GM04503 (cell line): ENCODE results near the gene NFX1.
A peak's percentile ranks its signal among the peaks of the same experiment; 100 is the strongest.
"Not testable (repeated sequence)": the region's sequence is repeated elsewhere in the genome, so short reads cannot be mapped to it uniquely, and the experiment has no call there.

Experiments used
- DNase-seq: peaks from one replicate; pipeline ENCODE4 v3.0.0-alpha.2; 2012; ENCODE audit warnings: low read depth

Gene NFX1

GRCh38 chr9:33388110-33388994, 98.0 kb downstream of the NFX1 start:
- DNase-seq = no peak

- peak; percentile 92 for DNase-seq
These were observed 100.9 kb downstream of the NFX1 start for GRCh38 chr9:33391111-33391771.

GRCh38 chr9:33392591-33393021, 102.3 kb downstream of the NFX1 start:
- not testable (repeated sequence) for DNase-seq

DNA sequence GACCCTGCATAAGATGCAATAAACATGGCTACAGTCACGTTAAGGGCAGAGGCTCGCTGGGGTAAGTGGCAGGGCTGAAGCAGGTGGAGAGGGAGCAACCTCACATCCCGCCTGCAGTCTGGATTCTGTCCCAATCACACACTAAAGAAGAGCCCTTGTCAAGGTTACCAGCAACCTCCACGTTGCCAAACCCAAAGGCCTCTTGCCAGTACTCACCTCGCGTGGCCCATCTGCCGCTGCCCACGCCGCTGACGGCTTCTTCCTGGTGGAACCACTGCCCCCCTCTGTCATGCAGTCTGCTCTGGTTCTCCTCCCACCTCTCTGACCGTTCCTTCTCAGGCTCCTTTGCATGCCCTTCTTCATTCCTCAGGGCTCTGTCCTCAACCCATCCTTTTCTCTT, 103.3 kb downstream of the NFX1 start:
- DNase-seq = no peak

GRCh38 chr9:33393986-33394385, 103.7 kb downstream of the NFX1 start:
- DNase-seq = not testable (repeated sequence)

DNA sequence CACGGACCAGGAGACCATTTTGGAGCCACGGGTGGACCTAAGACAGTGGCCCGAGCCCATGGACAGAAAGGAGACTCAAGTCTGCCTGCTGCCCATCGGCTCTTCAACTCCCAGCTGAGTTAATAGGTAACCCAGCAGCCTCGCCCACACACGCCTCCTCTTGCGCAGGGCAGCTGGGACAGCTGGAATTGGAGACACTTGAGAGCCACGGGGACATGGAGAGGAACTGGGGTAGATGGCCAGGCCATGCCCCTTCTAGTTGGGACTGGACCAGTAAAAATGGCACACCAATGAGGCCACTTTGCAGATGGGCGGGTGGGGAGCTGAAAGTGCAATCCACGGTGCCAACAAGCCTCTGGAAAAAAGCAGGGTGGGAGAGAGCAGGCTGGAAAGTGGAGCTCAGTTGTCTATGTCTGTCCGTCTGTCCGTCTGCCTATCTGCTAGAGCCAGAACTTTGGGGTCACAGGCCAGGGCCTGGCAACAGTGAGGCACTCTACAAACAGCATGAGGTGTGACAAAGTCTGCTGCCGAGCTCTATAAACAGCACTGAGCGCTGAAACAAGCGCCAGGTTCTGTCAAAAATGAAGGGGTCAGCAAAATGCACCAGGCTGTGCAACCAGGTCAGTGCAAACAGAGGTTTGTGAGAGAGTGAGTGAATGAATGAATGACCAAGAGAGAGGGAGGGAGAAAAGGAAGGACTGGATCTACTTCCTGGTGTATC, 105.0 kb downstream of the NFX1 start:
- DNase-seq = not testable (repeated sequence)

- not testable (repeated sequence) for DNase-seq
These were observed 107.5 kb downstream of the NFX1 start for GRCh38 chr9:33397801-33398200.

DNA sequence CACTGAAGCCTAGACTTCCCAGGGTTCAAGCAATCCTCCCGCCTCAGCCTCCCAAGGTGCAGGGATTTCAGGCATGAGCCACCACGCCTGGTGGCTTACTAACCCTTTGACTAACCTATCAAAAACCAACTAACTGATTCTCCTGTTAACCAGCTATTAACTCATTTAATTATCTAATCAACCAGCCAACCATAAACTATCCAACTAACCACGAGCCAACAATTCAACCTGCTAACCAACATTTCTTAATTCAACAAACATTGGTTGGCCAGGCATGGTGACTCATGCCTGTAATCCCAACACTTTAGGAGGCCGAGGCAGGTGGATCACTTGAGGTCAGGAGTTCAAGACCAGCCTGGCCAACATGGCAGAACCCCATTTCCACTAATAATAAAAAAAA, 108.7 kb downstream of the NFX1 start:
- DNase-seq = not testable (repeated sequence)

DNA sequence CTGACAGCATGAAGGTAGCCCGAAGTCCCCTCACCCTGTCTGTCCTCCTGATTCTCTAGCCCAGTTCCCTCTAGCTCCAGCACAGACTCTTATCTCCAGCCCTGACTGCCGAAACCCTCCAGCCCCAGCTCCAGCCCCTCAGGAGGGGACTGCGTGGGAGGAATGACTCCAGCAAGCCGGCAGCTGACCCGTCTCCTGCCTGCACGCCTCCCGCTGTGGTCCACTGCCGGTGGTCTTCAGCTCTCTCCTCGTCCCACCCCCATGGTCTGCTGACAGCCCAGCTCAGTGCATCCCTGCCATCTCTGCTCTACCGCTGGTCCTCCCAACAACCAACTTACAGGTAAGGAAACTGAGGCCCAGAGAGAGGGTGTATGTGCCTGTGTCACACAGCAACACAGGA, 111.5 kb downstream of the NFX1 start:
- DNase-seq = not testable (repeated sequence)

DNA sequence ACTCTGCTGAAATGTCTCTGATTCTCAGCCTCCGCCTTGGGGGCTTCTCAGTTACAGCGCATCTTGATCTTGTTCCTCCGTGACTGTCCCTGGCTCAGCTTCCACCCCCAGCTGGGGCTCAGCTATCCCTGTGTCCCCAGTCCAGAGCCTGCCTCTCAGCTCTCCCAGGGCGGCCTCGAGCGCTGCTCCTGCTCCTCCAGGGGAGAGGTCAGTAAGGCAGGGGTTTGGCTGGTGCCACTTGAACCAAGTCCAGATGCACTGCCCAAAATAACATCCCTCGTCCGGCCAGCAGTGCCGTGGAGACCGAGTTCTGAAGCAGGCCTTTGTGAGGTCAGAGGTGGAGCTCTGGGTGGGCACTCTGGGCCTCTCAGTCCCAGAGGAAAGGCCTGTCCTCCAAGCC, 112.1 kb downstream of the NFX1 start, which contains the start of gene AQP7:
Gene AQP7, minus strand, starts transcription at position 198 of the 400 bp plus-strand sequence. CDS start 1,306 bp downstream, outside the sequence.
- DNase-seq = not testable (repeated sequence)

GRCh38 chr9:33403941-33404787, 113.8 kb downstream of the NFX1 start:
- DNase-seq = no peak

DNA sequence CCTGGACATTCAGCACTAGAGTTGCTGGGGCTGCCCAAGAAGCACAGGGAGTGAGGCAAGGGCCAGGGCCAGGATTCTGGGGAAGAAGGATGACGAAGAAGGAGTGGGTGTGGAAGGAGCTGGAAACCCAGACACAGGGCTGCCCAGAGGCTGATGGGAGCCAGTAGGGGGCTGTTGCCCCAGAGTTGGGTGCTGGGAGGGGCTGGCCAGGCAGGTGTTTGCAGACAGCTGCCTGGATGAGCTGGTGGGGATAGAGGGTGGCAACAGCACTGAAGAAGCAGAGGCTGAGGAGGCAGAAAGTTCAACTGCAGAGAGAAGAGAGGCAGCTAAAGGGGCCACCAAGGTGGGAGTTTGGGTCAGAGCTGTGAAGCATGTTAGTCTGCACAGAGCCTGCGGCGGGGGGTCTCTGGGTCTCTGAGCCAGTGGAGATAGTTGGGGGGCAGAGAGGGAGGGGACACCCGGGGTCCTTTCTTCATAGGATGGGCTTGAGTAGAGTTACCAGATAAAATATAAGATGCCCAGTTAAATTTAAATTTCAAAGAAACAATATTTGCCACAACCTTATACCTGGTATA, 114.6 kb downstream of the NFX1 start:
- DNase-seq = no peak

DNA sequence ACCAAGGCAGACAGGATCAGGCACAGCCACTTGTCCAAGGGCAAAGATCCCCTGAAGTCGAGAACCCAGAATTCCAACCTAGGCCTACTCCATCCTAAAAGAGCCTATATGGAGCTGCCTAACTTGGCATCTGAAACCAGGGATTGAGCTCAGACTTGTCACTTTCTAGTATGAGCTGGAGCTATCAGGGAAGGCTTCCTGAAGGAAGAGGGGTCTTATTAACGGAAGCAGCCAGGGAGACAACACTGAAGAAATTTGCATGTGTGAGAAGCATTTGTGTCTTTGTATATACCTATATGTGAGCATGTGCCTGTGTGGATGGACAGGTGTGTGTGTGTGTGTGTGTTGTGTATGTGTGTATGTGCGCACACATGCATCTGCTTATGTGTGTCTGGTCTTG, 116.7 kb downstream of the NFX1 start:
- no peak for DNase-seq

DNA sequence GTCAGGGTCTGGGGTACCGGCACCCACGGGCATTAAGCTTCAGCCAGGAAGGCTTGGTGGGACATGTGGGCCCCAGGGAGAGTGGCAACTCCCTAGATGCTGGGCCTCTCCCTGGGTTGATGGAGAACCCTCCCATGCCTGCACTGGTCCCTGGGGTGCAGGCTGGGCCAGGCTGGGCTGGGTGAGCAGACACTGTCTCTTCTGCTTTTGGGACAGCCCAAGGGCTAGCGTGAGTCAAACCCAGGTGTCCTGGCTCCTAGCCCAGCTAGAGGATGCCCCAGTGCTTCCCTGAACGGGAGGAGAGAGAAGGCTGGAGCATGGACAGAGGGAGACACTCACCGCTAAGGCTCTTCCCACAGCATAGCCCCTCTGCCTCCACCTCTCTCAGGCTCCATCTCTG, 117.8 kb downstream of the NFX1 start:
- no peak for DNase-seq

GRCh38 chr9:33414268-33414667, 124.0 kb downstream of the NFX1 start:
- DNase-seq = no peak

GRCh38 chr9:33414889-33415500, 124.7 kb downstream of the NFX1 start:
- no peak for DNase-seq

- no peak for DNase-seq
These were observed 125.3 kb downstream of the NFX1 start for GRCh38 chr9:33415501-33416038.

- no peak for DNase-seq
These were observed 126.7 kb downstream of the NFX1 start for GRCh38 chr9:33416996-33417395.

DNA sequence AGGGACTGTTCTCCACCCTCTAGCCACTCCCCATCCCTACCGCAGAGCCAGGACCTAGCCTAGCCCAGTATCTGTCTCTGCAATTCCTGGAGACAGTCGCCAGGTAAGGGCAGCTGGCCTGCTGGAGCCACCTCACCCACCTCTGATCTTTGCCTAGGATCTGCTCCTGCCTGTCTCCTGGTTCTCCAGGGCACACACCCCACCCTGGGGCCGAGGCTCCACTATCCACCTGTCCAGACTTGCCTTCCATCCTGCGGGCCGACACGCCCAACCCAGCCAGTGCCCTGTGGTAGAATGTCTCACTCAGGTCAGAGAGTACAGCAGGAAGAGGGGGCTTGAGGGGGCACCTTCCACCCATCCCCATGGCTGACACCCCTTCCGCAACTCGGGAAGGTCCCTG, 127.8 kb downstream of the NFX1 start:
- no peak for DNase-seq

DNA sequence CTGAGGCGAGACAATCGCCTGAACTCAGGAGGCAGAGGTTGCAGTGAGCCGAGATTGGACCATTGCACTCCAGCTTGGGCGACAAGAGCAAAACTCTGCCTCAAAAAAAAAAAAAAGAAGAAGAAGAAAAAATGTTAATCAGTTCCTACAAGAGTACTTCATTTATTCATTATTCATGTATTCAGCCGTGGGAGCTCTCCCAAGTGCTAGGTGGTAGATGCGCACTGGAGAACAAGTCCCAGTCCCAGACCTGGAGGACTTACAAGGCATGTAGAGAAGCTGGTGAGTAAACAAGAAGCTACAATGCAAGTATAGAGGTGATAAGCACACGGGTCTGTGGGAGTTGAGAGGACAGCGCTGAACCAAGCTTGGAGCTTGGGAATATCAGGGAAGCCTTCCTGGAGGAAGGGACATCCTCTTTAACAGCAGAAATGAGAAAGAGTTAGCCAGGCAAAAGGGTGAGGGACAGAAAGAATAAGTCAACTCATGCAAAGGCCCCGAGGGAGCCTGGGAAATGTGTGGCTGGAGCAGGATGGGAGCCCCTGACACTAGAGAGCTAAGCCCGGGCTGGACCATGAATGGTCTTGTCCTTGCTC, 129.5 kb downstream of the NFX1 start:
- no peak for DNase-seq
